ENCODE measurements around the gene SFN. TPM values are rescaled to one million over a fixed set of nuclear protein-coding genes. Genes with fewer than 3 reads are reported as not detected.

SFN gene
- total and polyA plus RNA-seq, 2 of the 4 experiments (the other 2 are of a cell fraction): 0.18 to 0.34 TPM

DNA sequence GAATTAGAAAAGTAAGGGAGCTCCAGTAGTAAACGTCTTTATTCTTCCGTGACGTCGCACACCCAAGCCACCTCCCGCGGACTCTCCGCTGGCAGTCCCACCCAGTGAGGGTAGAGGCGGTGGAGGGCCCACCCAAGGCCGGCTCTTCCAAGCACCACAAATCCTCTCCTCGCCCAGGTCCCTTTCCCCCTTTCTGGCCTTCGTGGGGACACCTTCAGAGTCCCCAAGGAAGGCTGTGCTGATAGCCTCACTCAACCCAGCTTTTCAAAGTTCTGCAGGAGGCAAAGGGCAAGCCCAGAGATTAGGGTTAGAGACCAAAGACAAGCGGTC lies 27.5 kb downstream of the SFN start:
- peak overlapping the region; percentile 71 for H3K9ac ChIP-seq (ENCODE audit: low read depth, low read length)
- no peak overlapping the region for H2BK15ac ChIP-seq (ENCODE audit: low read depth, low read length)
- ChIA-PET CTCF (interaction anchor here (0.6 kb wide), 1 partner anchor 106 kb away, joined by 3 read pairs; no protein-coding TSS in a partner anchor), POLR2A (ENCODE audit: unreplicated experiment) (interaction anchor here (0.5 to 1.1 kb wide), 4 partner anchors 10 to 852 kb away, joined by 3 to 7 read pairs (median 5); partner anchors contain the start of gene GPATCH3)
- BruUV-seq (replicated peaks): no TSS peak
- no peaks in the 10 kb centered on the region for H3K27me3 ChIP-seq (ENCODE audit: control insufficient read depth, insufficient read depth, low read length)
- H3K18ac ChIP-seq (ENCODE audit: low read depth, low read length): peak overlapping the region; percentile 14; the same call in 1 of the 2 replicates
- H3K4me2 ChIP-seq (ENCODE audit: low read depth, low read length): peak overlapping the region; percentile 65
- H3K79me1 ChIP-seq (ENCODE audit: low read depth in 1 of 2, low read length in 2 of 2): peaks cover 14 to 44% of the 10 kb centered on the region in 2 experiments
- H4K91ac ChIP-seq (ENCODE audit: insufficient read depth, low read depth, low read length): peak overlapping the region; percentile 60
- no peak overlapping the region for H3K23ac ChIP-seq (ENCODE audit: low read depth, low read length)
- peak overlapping the region; percentile 91 for H3K4me3 ChIP-seq (ENCODE audit: insufficient read depth, low read depth, low read length)
- no peak for TF ChIP-seq MAFK (IDR thresholded peaks at IDR 0.05; ENCODE audit: low read depth, low read length)
- TF ChIP-seq, protein P1, sequence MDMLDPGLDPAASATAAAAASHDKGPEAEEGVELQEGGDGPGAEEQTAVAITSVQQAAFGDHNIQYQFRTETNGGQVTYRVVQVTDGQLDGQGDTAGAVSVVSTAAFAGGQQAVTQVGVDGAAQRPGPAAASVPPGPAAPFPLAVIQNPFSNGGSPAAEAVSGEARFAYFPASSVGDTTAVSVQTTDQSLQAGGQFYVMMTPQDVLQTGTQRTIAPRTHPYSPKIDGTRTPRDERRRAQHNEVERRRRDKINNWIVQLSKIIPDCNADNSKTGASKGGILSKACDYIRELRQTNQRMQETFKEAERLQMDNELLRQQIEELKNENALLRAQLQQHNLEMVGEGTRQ (IDR thresholded peaks at IDR 0.05; ENCODE audit: low read depth, low read length): no peak
- no peak for TF ChIP-seq RCOR1 (IDR thresholded peaks at IDR 0.05; ENCODE audit: insufficient replicate concordance, low read length)
- TF ChIP-seq SMC3 (IDR thresholded peaks at IDR 0.05; ENCODE audit: low read depth, low read length): no peak
- TF ChIP-seq CEBPB (IDR thresholded peaks at IDR 0.05; ENCODE audit: low read depth, low read length): no peak
- no peak for TF ChIP-seq MAZ (IDR thresholded peaks at IDR 0.05; ENCODE audit: borderline replicate concordance, low read depth, low read length)
- no peak for TF ChIP-seq RFX5 (IDR thresholded peaks at IDR 0.05; ENCODE audit: low read depth, low read length)
- TF ChIP-seq CHD1 (IDR thresholded peaks at IDR 0.05; ENCODE audit: low read depth, low read length): no peak
- TF ChIP-seq BHLHE40 (IDR thresholded peaks at IDR 0.05; ENCODE audit: low read depth, low read length): no peak
- no peak for TF ChIP-seq MXI1 (IDR thresholded peaks at IDR 0.05; ENCODE audit: borderline replicate concordance, low read depth, low read length)
- no peak for TF ChIP-seq POLR2A (IDR thresholded peaks at IDR 0.05; ENCODE audit: low read depth, low read length)
- TF ChIP-seq RAD21 (IDR thresholded peaks at IDR 0.05; ENCODE audit: low read length): no peak
- no peak for TF ChIP-seq NFE2L2 (IDR thresholded peaks at IDR 0.05; ENCODE audit: low read depth, low read length)
- no peak for TF ChIP-seq FOS (IDR thresholded peaks at IDR 0.05; ENCODE audit: low read depth, low read length)
- TF ChIP-seq, protein P2, sequence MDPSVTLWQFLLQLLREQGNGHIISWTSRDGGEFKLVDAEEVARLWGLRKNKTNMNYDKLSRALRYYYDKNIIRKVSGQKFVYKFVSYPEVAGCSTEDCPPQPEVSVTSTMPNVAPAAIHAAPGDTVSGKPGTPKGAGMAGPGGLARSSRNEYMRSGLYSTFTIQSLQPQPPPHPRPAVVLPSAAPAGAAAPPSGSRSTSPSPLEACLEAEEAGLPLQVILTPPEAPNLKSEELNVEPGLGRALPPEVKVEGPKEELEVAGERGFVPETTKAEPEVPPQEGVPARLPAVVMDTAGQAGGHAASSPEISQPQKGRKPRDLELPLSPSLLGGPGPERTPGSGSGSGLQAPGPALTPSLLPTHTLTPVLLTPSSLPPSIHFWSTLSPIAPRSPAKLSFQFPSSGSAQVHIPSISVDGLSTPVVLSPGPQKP (IDR thresholded peaks at IDR 0.05; ENCODE audit: borderline replicate concordance, low read depth, low read length): no peak
- TF ChIP-seq, protein P3, sequence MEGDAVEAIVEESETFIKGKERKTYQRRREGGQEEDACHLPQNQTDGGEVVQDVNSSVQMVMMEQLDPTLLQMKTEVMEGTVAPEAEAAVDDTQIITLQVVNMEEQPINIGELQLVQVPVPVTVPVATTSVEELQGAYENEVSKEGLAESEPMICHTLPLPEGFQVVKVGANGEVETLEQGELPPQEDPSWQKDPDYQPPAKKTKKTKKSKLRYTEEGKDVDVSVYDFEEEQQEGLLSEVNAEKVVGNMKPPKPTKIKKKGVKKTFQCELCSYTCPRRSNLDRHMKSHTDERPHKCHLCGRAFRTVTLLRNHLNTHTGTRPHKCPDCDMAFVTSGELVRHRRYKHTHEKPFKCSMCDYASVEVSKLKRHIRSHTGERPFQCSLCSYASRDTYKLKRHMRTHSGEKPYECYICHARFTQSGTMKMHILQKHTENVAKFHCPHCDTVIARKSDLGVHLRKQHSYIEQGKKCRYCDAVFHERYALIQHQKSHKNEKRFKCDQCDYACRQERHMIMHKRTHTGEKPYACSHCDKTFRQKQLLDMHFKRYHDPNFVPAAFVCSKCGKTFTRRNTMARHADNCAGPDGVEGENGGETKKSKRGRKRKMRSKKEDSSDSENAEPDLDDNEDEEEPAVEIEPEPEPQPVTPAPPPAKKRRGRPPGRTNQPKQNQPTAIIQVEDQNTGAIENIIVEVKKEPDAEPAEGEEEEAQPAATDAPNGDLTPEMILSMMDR (conservative IDR thresholded peaks at IDR 0.05; ENCODE audit: low read depth, low read length): no peak
- dilution Hi-C loops (cut with HindIII; ENCODE audit: low sequenced_read_pairs, unreplicated experiment) (no loop called here), intact Hi-C loops (cut with micrococcal nuclease) (no loop called here), in situ Hi-C loops (cut with MboI; ENCODE audit: low sequenced_read_pairs) (no loop called here)
- H2BK120ac ChIP-seq (ENCODE audit: low read depth, low read length): no peak overlapping the region
- WGBS, 2 experiments (ENCODE audit: extremely low coverage in 2 of 2, insufficient read length in 1 of 2): 0% methylated on average over 6 of the region's 12 CpGs; no CpG with 5 or more reads in 1 of the 2 experiments
- no peaks in the 10 kb centered on the region for H3K9me3 ChIP-seq (ENCODE audit: control insufficient read depth, insufficient read depth, low read length)
- peak overlapping the region; percentile 64 for H3K14ac ChIP-seq (replicated peaks; ENCODE audit: low read depth, low read length)
- no peak overlapping the region for H2BK20ac ChIP-seq (ENCODE audit: low read depth, low read length)
- ATAC-seq (ENCODE audit: low read depth): peak; percentile 39
- H3K4ac ChIP-seq (ENCODE audit: low read depth, low read length): peak overlapping the region; percentile 75
- peak overlapping the region; percentile 67 for H3K27ac ChIP-seq (ENCODE audit: insufficient read depth, low read length)
- H4K20me1 ChIP-seq (ENCODE audit: insufficient read depth, low read length): peaks cover 6% of the 10 kb centered on the region
- no peak for DNase-seq
- 0 out of 2 replicates have a peak overlapping the region, but pooled peaks have one; percentile 10 for H2AK5ac ChIP-seq (ENCODE audit: low read depth, low read length)
- H3K36me3 ChIP-seq (ENCODE audit: control insufficient read depth, insufficient read depth, low read length): peaks cover 52% of the 10 kb centered on the region
- peak overlapping the region; percentile 94 to 99 for H4K8ac ChIP-seq (ENCODE audit: low read depth in 2 of 2, low read length in 2 of 2)
- H3K9me1 ChIP-seq (ENCODE audit: insufficient read depth, low read length): peaks cover 4% of the 10 kb centered on the region; the same call in 1 of the 2 replicates
- peak overlapping the region; percentile 87 for H2AK9ac ChIP-seq (replicated peaks; ENCODE audit: low read depth, low read length, poor library complexity)
- peak overlapping the region; percentile 32 for H2BK5ac ChIP-seq (ENCODE audit: low read depth, low read length, poor library complexity, severe bottlenecking)
- H3K56ac ChIP-seq (ENCODE audit: extremely low read depth, insufficient read depth, low read length): no peak overlapping the region
- peak overlapping the region; percentile 99 for H2AFZ ChIP-seq (replicated peaks; ENCODE audit: low read length, poor library complexity)
- peaks cover 10% of the 10 kb centered on the region for H3K4me1 ChIP-seq (ENCODE audit: control insufficient read depth, insufficient read depth, low read length)
- H4K5ac ChIP-seq (ENCODE audit: low read depth, low read length): peak overlapping the region; percentile 89
